ENCODE results near the gene TSPAN16. TPM values are rescaled to one million over a fixed set of nuclear protein-coding genes. Genes with fewer than 3 reads are reported as not detected.

The TSPAN16 gene
- total and polyA plus RNA-seq, 2 experiments from 2014 or later = not detected

- TF ChIP-seq, protein P1, sequence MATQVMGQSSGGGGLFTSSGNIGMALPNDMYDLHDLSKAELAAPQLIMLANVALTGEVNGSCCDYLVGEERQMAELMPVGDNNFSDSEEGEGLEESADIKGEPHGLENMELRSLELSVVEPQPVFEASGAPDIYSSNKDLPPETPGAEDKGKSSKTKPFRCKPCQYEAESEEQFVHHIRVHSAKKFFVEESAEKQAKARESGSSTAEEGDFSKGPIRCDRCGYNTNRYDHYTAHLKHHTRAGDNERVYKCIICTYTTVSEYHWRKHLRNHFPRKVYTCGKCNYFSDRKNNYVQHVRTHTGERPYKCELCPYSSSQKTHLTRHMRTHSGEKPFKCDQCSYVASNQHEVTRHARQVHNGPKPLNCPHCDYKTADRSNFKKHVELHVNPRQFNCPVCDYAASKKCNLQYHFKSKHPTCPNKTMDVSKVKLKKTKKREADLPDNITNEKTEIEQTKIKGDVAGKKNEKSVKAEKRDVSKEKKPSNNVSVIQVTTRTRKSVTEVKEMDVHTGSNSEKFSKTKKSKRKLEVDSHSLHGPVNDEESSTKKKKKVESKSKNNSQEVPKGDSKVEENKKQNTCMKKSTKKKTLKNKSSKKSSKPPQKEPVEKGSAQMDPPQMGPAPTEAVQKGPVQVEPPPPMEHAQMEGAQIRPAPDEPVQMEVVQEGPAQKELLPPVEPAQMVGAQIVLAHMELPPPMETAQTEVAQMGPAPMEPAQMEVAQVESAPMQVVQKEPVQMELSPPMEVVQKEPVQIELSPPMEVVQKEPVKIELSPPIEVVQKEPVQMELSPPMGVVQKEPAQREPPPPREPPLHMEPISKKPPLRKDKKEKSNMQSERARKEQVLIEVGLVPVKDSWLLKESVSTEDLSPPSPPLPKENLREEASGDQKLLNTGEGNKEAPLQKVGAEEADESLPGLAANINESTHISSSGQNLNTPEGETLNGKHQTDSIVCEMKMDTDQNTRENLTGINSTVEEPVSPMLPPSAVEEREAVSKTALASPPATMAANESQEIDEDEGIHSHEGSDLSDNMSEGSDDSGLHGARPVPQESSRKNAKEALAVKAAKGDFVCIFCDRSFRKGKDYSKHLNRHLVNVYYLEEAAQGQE (IDR thresholded peaks at IDR 0.05; ENCODE audit: unreplicated experiment) = no peak
- TF ChIP-seq ETS1 (IDR thresholded peaks at IDR 0.05) (no peak), EZH2 (IDR thresholded peaks at IDR 0.05; ENCODE audit: low read depth, unreplicated experiment) (no peak), POLR2AphosphoS5 (IDR thresholded peaks at IDR 0.05; ENCODE audit: low read depth) (no peak), CTCF (conservative IDR thresholded peaks at IDR 0.05; ENCODE audit: low read depth in 2 of 2) (no peak), NANOG (IDR thresholded peaks at IDR 0.05; ENCODE audit: borderline replicate concordance) (no peak), ZNF331 (CRISPR knock-in tag; IDR thresholded peaks at IDR 0.05; ENCODE audit: low read depth) (no peak), ZNF462 (CRISPR knock-in tag; IDR thresholded peaks at IDR 0.05) (no peak), JUNB (IDR thresholded peaks at IDR 0.05; ENCODE audit: unreplicated experiment) (no peak), STAT1 (IDR thresholded peaks at IDR 0.05; ENCODE audit: unreplicated experiment) (no peak), EZH2phosphoT487 (IDR thresholded peaks at IDR 0.05; ENCODE audit: unreplicated experiment) (no peak), CREB1 (CRISPR knock-in tag; IDR thresholded peaks at IDR 0.05; ENCODE audit: low read depth) (no peak), ZNF114 (CRISPR knock-in tag; IDR thresholded peaks at IDR 0.05) (no peak)
- no peak overlapping the region for H2AFZ ChIP-seq
- H3K27ac Mint-ChIP-seq = no peak overlapping the region
- peaks cover 6% of the 10 kb centered on the region; the same call in 2 of the 3 replicates for H3K4me1 Mint-ChIP-seq
- H3K4me1 ChIP-seq (ENCODE audit: insufficient read depth) = peaks cover 6% of the 10 kb centered on the region
- H3K4me3 ChIP-seq = no peak overlapping the region
- H3K27ac ChIP-seq (ENCODE audit: low read depth) = no peak overlapping the region
- H3K79me2 ChIP-seq (replicated peaks; ENCODE audit: insufficient read depth) = no peaks in the 10 kb centered on the region
- H4K20me1 ChIP-seq (replicated peaks; ENCODE audit: insufficient read depth) = no peaks in the 10 kb centered on the region
- no peak for DNase-seq (ENCODE audit: low spot score)
- ATAC-seq = no peak
- no peaks in the 10 kb centered on the region for H3K36me3 ChIP-seq (ENCODE audit: insufficient read depth)
- no peak overlapping the region for H3K4me3 Mint-ChIP-seq
- no peaks in the 10 kb centered on the region for H3K36me3 Mint-ChIP-seq (ENCODE audit: low read depth)
- no peaks in the 10 kb centered on the region for H3K9me2 ChIP-seq (ENCODE audit: insufficient read depth)
- H3K27me3 ChIP-seq (ENCODE audit: insufficient read depth) = no peaks in the 10 kb centered on the region
- H3K9me3 Mint-ChIP-seq = no peaks in the 10 kb centered on the region; the same call in 2 of the 3 replicates
- peaks cover 8% of the 10 kb centered on the region for H3K27me3 Mint-ChIP-seq (ENCODE audit: insufficient read depth, low read depth, poor library complexity)
- H3F3A ChIP-seq (replicated peaks; ENCODE audit: low read depth) = no peaks in the 10 kb centered on the region
- no peak overlapping the region for H3K4me2 ChIP-seq
Observed at GRCh38 chr19:11291991-11292390, 4.0 kb upstream of the TSPAN16 start.
